Measurements from ENCODE around the gene ENOPH1.

DNA sequence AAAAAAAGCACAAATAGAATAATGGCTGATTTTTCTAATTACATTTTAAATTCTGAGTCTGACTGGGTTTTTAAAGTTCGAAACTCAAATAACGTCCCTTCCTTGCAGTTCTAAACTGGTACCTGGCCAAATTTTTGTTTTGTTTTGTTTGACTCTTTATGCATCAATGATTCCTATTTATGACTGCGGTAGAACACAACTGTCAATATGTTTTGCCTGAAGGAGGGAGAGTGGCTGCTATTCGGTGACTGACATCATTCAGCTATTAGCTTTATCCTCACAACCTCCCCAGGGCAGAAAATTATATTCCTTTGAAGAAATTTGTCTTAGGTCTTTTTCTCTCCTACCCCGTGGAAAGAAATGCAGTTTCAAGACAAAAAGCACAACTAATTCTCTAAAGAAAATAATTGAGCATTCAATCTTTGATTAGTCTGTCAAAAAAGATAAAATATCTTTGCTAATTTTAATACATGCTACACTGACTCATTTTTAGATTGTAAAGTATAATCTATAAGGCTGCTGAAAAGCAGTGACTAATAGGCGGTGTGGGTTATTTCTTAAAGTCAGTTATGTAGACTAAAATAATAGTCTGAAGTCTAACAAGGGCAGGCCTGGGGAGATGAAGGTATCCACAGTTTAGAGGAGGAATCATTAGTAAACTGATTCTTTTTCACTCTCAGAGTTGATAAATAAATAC lies 69.5 kb downstream of the ENOPH1 start:
- no peak for TF ChIP-seq EZH2 (IDR thresholded peaks at IDR 0.05; ENCODE audit: borderline replicate concordance, low read length)
- TF ChIP-seq, protein P1, sequence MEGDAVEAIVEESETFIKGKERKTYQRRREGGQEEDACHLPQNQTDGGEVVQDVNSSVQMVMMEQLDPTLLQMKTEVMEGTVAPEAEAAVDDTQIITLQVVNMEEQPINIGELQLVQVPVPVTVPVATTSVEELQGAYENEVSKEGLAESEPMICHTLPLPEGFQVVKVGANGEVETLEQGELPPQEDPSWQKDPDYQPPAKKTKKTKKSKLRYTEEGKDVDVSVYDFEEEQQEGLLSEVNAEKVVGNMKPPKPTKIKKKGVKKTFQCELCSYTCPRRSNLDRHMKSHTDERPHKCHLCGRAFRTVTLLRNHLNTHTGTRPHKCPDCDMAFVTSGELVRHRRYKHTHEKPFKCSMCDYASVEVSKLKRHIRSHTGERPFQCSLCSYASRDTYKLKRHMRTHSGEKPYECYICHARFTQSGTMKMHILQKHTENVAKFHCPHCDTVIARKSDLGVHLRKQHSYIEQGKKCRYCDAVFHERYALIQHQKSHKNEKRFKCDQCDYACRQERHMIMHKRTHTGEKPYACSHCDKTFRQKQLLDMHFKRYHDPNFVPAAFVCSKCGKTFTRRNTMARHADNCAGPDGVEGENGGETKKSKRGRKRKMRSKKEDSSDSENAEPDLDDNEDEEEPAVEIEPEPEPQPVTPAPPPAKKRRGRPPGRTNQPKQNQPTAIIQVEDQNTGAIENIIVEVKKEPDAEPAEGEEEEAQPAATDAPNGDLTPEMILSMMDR (conservative IDR thresholded peaks at IDR 0.05 in 1 of 2, IDR thresholded peaks at IDR 0.05 in 1 of 2; ENCODE audit: extremely low read depth in 1 of 2, insufficient read depth in 1 of 2, low read depth in 1 of 2, low read length in 2 of 2) = no peak
